IMR-90 (cell line): ENCODE results near the gene DDX20.

ENCODE experiments used
- CTCF ChIP-seq: conservative IDR thresholded peaks from 2 replicates; pipeline ENCODE4 v1.5.1; 2012; ENCODE audit warnings: mild to moderate bottlenecking, low read depth, low read length, improper control_type of control experiment
- MXI1 ChIP-seq: IDR thresholded peaks from 2 replicates; pipeline ENCODE4 v1.6.1; 2012; ENCODE audit warnings: low read depth, mild to moderate bottlenecking, low read length, moderate library complexity, borderline replicate concordance
- RAD21 ChIP-seq: IDR thresholded peaks from 2 replicates; pipeline ENCODE4 v1.6.1; 2012; ENCODE audit warnings: low read length, improper control_type of control experiment

- no peak for TF ChIP-seq CTCF
- TF ChIP-seq MXI1, result no peak
- no peak for TF ChIP-seq RAD21
These were observed 33.4 kb downstream of the DDX20 start for GRCh38 chr1:111789142-111789541.
